HG03342 (cell line): ENCODE measurements around the gene TPO.

ENCODE experiments used
- ATAC-seq: cut with Tn5 transposase; IDR thresholded peaks from one replicate; pipeline ENCODE4 v1.9.1; 2021; ENCODE audit warnings: mild to moderate bottlenecking, moderate library complexity; ENCODE audit not compliant: unreplicated experiment

Gene TPO

DNA sequence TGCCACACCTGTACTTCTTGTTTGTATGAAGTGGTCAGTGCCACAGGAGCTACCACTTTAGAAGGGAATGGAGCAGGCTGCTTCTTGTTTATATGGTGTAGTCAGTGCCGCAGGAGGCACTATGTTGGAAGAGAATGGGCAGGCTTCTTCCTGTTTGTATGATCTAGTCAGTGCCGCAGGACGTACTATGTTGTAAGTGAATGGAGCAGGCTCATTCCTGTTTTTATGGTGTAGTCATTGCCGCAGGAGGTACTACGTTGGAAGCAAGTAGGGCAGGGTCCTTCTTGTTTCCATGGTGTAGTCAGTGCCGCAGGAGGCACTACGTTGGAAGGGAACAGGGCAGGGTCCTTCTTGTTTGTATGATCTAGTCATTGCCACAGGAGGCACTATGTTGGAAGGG is 27.3 kb downstream of the TPO start:
- no peak for ATAC-seq

DNA sequence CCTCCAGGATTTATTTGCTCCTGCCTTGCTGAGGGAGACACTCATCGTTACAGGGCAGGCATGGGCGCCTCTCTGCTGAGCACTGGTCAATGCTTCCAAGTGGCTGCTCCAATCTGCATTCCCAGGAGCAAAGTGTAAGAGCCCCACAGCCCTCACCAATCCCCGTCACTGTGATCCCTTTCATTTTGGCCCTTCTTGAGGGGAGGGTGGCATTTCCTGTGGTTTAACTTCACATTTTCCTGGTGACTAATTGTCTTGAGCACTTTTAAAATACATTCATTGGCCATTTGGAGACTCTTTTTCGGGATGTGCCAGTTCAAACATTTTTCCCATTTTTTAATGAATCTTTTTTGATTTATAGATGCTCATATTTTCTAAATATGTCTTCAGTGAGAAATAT is 33.0 kb downstream of the TPO start:
- no peak for ATAC-seq

DNA sequence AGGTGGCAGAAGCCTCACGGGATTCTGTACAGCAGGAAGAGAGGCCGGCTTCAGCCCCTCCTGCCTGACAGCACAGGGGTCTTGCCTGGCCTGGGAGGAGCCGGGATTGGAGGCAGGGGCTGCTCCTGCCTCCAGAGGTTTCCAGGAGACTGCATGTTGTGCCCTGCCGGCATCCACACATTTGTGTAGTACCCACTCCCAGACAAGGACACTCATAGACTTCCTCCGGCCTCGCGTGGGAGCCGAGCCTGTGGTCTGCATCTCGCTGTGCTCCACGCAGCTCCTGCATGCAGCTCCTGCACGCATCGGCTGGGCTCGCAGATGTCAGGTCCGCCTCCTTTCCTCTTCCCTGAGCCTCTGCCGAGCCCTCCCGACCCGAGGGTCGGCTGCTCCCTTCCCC is 34.7 kb downstream of the TPO start:
- ATAC-seq, result no peak

- ATAC-seq, result no peak
Observed at GRCh38 chr2:1450915-1451314, 37.7 kb downstream of the TPO start.

GRCh38 chr2:1451422-1451821 is 38.2 kb downstream of the TPO start:
- ATAC-seq, result no peak

GRCh38 chr2:1453561-1453960 is 40.3 kb downstream of the TPO start:
- ATAC-seq, result no peak

DNA sequence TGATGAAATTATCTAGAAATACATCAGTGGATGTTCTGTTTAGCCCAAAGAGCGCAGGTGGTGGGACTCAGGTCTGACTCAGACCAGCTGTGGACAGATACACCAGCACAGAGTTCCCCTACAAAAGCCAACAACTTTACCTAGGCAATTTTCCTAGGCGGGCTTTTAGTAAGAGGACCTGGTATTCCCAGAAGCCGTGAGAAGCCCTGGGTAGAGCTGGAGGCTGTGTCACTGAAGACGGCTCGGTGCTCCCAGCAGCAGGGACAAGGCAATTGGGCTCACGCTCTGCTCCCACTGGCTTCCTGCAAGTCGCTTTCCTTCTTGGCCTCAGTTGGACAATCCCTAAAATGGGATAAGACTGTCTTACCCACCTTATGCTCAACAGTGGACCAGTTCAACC is 41.1 kb downstream of the TPO start:
- ATAC-seq, result no peak

DNA sequence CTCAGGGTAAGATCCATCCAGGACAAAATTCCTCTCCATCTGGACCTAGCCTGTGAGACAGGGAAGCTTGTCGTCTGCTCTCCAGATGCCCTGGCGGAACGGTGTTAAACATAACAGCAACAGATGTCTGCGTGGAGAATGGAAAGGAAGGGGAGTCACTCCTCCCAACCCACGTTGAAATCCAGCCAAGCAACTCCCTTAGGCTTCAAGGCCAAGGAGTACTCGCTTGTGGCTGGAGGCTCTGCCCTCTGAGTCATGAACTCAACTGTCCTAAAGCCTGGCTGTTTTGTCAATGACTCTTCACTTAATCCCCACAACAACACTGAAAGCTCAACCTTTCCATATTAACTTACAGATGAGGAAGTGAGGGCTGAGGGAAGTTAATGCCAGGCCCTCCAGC is 42.2 kb downstream of the TPO start:
- ATAC-seq, result no peak

- ATAC-seq, result no peak
Observed at GRCh38 chr2:1458432-1458831, 45.2 kb downstream of the TPO start.

- ATAC-seq, result no peak
Observed at GRCh38 chr2:1459727-1460126, 46.5 kb downstream of the TPO start.

- ATAC-seq, result no peak
Observed at GRCh38 chr2:1460851-1461418, 47.7 kb downstream of the TPO start.

DNA sequence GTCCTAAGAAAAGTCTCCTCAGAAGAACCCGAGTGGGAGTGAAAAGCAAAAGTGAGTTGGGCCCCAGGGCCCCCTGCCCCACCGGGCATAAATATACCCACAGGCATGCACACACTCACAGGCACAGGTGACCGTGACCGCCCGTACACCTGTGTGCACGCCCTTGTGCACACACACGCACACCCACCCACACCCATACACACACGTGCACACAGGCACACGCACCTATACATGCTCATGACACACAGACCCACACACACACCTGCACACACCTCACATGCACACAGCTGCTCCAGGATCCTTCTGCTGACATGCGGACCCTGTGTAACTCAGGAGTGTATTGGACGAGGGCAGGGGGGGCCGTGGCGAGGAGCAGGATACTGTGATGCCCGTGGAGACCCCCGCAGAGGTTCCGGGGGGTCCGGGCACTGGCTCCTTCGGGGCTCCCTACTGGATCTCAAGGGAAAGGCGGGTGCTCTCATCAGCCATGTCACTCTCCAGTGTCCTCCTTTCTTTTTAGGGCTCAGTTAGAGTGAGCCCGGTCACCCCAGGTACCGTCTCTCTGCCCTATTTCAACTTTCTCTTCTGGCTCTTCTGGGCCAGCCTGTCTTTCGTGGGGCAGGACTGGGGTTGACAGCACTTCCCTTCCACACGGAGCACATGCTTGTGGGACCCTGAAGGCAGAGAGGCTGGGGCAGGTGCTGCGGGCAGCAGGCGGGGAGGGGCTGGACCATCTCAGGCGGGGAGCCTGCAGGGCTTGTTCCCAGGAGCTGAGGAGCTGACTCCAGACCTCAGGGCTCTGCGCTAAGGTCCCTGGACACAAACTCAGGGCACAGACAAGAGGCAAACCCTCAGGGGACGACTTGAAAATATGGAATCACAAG is 48.5 kb downstream of the TPO start:
- no peak for ATAC-seq

- no peak for ATAC-seq
Observed at GRCh38 chr2:1462994-1463393, 49.7 kb downstream of the TPO start.

DNA sequence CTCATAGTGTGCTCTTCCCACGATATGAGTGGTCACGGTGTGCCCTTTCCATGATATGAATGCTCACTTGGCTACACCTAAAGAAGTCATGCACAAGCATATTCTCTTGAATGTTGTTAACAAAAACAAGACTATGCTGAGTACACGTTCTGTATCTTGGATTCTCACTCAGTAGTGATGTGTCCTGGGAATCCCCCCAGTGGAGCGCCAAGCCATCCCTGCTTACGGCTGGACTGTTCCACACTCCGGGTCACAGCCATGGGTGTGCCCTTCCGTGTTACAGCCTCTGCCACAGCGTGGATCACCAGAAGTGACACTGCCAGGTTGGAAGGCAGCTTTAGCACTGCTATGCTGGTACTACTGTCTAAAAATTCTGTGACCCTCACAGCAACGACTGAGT is 59.1 kb downstream of the TPO start:
- ATAC-seq, result no peak

- ATAC-seq, result no peak
Observed at GRCh38 chr2:1476617-1477195, 63.4 kb downstream of the TPO start.

DNA sequence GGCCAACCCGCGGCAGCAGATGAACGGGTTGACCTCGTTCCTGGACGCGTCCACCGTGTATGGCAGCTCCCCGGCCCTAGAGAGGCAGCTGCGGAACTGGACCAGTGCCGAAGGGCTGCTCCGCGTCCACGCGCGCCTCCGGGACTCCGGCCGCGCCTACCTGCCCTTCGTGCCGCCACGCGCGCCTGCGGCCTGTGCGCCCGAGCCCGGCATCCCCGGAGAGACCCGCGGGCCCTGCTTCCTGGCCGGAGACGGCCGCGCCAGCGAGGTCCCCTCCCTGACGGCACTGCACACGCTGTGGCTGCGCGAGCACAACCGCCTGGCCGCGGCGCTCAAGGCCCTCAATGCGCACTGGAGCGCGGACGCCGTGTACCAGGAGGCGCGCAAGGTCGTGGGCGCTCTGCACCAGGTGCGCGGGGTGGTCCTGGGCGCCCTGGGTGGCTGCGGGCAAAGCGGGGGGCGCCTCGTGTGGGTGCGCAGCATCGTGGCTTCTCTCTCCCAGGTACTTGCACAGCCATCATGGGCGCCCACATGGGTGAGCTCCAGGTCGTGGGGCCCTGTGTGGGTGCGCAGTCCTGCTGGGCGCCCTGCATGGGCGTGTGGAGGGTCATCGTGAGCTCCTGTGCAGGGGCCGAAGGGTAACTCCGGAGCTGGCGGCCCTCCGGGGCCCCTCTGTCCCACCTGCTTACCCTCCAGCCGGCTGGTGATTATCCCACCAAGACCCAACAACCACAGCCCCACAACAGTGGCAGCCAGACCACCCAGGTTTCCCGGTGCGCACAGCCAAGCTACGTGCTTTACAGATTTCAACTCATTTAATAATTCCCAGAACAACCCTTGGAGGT is 64.2 kb downstream of the TPO start:
- no peak for ATAC-seq

GRCh38 chr2:1478311-1479305 is 65.3 kb downstream of the TPO start:
- no peak for ATAC-seq

DNA sequence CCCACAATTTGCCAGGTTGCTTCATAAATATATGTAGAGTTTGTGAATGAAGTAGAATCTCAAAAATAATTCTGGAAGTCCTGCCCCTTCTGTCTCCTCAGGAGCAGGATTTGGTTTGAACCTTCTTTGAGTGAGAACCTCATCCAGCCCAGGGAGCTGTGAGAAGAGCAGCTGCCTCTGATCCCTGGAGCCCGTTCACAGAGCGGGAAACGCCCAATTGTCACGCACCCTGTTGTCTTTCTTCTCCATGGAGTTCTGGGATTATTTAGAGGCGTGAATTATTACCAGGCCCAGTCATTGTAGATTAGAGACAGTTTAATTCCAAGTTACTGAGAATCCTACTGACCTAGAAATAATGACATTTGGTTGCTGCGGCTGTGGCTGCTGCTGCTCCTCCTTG is 66.1 kb downstream of the TPO start:
- no peak for ATAC-seq

DNA sequence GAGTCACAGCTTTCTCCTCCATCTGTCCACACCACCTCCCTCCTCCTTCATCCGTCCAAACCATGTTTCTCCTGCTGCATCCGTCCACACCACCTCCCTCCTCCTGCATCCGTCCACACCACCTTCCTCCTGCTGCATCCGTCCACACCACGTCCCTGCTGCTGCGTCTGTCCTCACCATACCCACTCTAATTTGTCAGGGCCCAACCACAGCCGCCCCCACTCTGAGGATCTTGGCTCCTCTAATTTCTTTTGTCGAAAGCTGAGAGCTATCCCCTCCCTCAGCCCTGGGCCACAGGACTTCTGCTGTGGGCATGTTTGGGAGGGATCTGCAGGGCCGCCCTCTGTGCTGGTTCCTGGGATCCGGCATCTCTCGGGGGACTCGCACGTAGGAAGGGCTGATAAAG is 67.4 kb downstream of the TPO start:
- no peak for ATAC-seq
